Measurements from ENCODE around the gene ATP10D.

The ATP10D gene

GRCh38 chr4:47631161-47631560, 146.1 kb downstream of the ATP10D start:
- H3K4me3 ChIP-seq (ENCODE audit: low read length) = no peak overlapping the region
- DNase-seq (ENCODE audit: low read depth) = no peak
- TF ChIP-seq CTCF (conservative IDR thresholded peaks at IDR 0.05; ENCODE audit: low read depth, low read length) = no peak

- DNase-seq (ENCODE audit: low read depth) = no peak
- no peak for TF ChIP-seq CTCF (conservative IDR thresholded peaks at IDR 0.05; ENCODE audit: low read depth, low read length)
- no peak overlapping the region for H3K4me3 ChIP-seq (ENCODE audit: low read length)
These were observed 154.5 kb downstream of the ATP10D start for GRCh38 chr4:47639531-47639930.

- no peak overlapping the region for H3K4me3 ChIP-seq (ENCODE audit: low read length)
- no peak for DNase-seq (ENCODE audit: low read depth)
- TF ChIP-seq CTCF (conservative IDR thresholded peaks at IDR 0.05; ENCODE audit: low read depth, low read length) = no peak
These were observed 155.8 kb downstream of the ATP10D start for GRCh38 chr4:47640911-47641310.

GRCh38 chr4:47641755-47642154, 156.7 kb downstream of the ATP10D start:
- no peak overlapping the region for H3K4me3 ChIP-seq (ENCODE audit: low read length)
- no peak for TF ChIP-seq CTCF (conservative IDR thresholded peaks at IDR 0.05; ENCODE audit: low read depth, low read length)
- no peak for DNase-seq (ENCODE audit: low read depth)

GRCh38 chr4:47642191-47642830, 157.2 kb downstream of the ATP10D start:
- H3K4me3 ChIP-seq (ENCODE audit: low read length) = no peak overlapping the region
- TF ChIP-seq CTCF (conservative IDR thresholded peaks at IDR 0.05; ENCODE audit: low read depth, low read length) = no peak
- no peak for DNase-seq (ENCODE audit: low read depth)
